ENCODE results near the gene TAC3. TPM values are rescaled to one million over a fixed set of nuclear protein-coding genes. Genes with fewer than 3 reads are reported as not detected.
"Not testable (repeated sequence)": the region's sequence is repeated elsewhere in the genome, so short reads cannot be mapped to it uniquely, and the experiment has no call there.

Gene TAC3
- total RNA-seq, 2 experiments from 2014 or later, result 0.27 TPM; not detected in 1

GRCh38 chr12:56974224-56974623 is 42.1 kb downstream of the TAC3 start:
- POLR2A ChIA-PET, CTCF ChIA-PET: not testable (repeated sequence)

DNA sequence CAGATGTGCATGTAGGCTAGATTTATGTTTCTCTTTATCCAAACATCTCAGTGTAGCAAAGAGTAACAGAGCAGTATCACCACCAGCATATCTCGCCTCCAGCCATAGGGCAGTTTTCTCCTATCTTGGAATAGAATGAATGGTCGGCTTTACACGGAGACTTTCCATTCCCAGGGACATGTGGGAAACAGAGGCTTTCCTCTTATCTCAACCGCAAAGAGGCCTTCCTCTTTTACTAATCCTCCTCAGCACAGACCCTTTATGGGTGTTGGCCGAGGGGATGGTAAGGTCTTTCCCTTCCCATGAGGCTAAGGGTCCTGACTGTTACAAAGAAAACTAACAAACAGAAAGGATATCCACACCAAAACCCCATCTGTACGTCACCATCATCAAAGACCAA is 47.4 kb downstream of the TAC3 start:
- POLR2A ChIA-PET, CTCF ChIA-PET: not testable (repeated sequence)

DNA sequence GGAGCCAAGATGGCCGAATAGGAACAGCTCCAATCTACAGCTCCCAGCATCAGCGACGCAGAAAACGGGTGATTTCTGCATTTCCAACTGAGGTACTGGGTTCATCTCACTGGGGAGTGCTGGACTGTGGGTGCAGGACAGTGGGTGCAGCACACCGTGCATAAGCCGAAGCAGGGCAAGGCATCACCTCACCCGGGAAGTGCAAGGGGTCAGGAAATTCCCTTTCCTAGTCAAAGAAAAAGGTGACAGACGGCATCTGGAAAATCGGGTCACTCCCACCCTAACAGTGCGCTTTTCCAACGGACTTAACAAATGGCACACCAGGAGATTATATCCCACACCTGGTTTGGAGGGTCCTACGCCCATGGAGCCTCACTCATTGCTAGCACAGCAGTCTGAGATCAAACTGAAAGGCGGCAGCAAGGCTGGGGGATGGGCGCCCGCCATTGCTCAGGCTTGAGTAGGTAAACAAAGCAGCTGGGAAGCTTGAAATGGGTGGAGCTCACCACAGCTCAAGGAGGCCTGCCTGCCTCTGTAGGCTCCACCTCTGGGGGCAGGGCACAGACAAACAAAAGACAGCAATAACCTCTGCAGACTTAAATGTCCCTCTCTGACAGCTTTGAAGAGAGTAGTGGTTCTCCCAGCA is 50.2 kb downstream of the TAC3 start:
- POLR2A ChIA-PET, CTCF ChIA-PET: not testable (repeated sequence)

- CTCF ChIA-PET, POLR2A ChIA-PET: not testable (repeated sequence)
Observed at GRCh38 chr12:56965124-56965523, 51.2 kb downstream of the TAC3 start.

- CTCF ChIA-PET, POLR2A ChIA-PET: not testable (repeated sequence)
Observed at GRCh38 chr12:56963557-56963956, 52.8 kb downstream of the TAC3 start.

DNA sequence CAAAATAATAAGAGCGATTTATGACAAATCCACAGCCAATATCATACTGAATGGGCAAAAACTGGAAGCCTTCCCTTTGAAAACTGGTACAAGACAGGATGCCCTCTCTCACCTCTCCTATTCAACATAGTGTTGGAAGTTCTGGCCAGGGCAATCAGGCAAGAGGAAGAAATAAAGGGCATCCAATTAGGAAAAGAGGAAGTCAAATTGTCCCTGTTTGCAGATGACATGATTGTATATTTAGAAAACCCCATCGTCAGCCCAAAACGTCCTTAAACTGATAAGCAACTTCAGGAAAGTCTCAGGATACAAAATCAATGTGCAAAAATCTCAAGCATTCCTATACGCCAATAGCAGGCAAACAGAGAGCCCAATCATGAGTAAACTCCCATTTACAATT is 54.1 kb downstream of the TAC3 start:
- CTCF ChIA-PET, POLR2A ChIA-PET: not testable (repeated sequence)

Other genes starting within 250 kb of the TAC3 start
- gene SDR9C7, start 82.1 kb downstream of the TAC3 start, total RNA-seq, result not detected
- gene RDH16, start 58.9 kb downstream of the TAC3 start, total RNA-seq, result under 1 TPM; 0.19 to 0.27 TPM
- gene ZBTB39, start 10.0 kb downstream of the TAC3 start, total RNA-seq, result 1 to 10 TPM; 8.2 to 8.7 TPM
- gene MYO1A, start 33.6 kb upstream of the TAC3 start, total RNA-seq, result 1 to 10 TPM; 1.7 to 2.0 TPM
- gene NEMP1, start 62.3 kb upstream of the TAC3 start, total RNA-seq, result 10 to 100 TPM; 59.7 to 63.0 TPM
- gene NAB2, start 72.6 kb upstream of the TAC3 start, total RNA-seq, result 10 to 100 TPM; 52.1 to 53.6 TPM
- gene STAT6, start 94.8 kb upstream of the TAC3 start, total RNA-seq, result 100 to 1,000 TPM; 260 to 266 TPM
- under 1 TPM; 0.57 to 0.95 TPM for gene LRP1, start 112.0 kb upstream of the TAC3 start, total RNA-seq
- gene LRP1-AS, start 131.1 kb upstream of the TAC3 start, total RNA-seq, result not detected
- gene NXPH4, start 200.3 kb upstream of the TAC3 start, total RNA-seq, result under 1 TPM; 0.38 to 0.40 TPM
- gene SHMT2, start 213.2 kb upstream of the TAC3 start, total RNA-seq, result 100 to 1,000 TPM; 474 to 496 TPM
- gene STAC3, start 234.7 kb upstream of the TAC3 start, total RNA-seq, result 1 to 10 TPM in 1 of 2 experiments, under 1 TPM in 1; 0.71 to 1.4 TPM

Data from activated CD8-positive, alpha-beta memory T cell treated with anti-CD3 and anti-CD28 coated beads for 36 hours (primary cell).